Right lobe of liver (tissue), 6 donors: Measurements from ENCODE around the gene ALOX15. TPM values are rescaled to one million over a fixed set of nuclear protein-coding genes. Genes with fewer than 3 reads are reported as not detected.
A peak's percentile ranks its signal among the peaks of the same experiment; 100 is the strongest.
"Not testable (repeated sequence)": the region's sequence is repeated elsewhere in the genome, so short reads cannot be mapped to it uniquely, and the experiment has no call there.

ENCODE experiments used
- ATAC-seq, 4 donors: fragments of 200-7000 bp; cut with Tn5 transposase; one replicate each; pipeline ENCODE4 v1.9.1; 2020; ENCODE audit warnings: mild to moderate bottlenecking in 4 of 4, moderate library complexity in 4 of 4
- DNase-seq, 3 donors: peaks; one replicate each; pipeline ENCODE4 v3.0.0-alpha.2; 2020
- H3K27ac ChIP-seq, 3 donors: fragments of 200-600 bp; one replicate each; pipeline ENCODE4 v1.8.0; 2022
- H3K27me3 ChIP-seq, 2 donors: fragments of 200-600 bp; one replicate each; pipeline ENCODE4 v1.8.0; 2022
- H3K36me3 ChIP-seq, 4 donors: fragments of 200-600 bp; sonication (generic) in 1 of 4; one replicate each; pipeline versions ENCODE4 v1.5.1 to v1.8.0; 2017 to 2022; ENCODE audit warnings: control low read depth in 1 of 4
- H3K4me1 ChIP-seq, 4 donors: fragments of 200-600 bp; sonication (generic) in 1 of 4; one replicate each; pipeline versions ENCODE4 v1.5.1 to v1.8.0; 2017 to 2022; ENCODE audit warnings: control low read depth in 1 of 4
- H3K4me3 ChIP-seq, 3 donors: fragments of 200-600 bp; one replicate each; pipeline ENCODE4 v1.8.0; 2022
- H3K9me3 ChIP-seq, 4 donors: fragments of 200-600 bp; sonication (generic) in 1 of 4; one replicate each; pipeline versions ENCODE4 v1.5.1 to v1.8.0; 2017 to 2022; ENCODE audit warnings: control low read depth in 1 of 4
- CTCF ChIP-seq, 4 donors: fragments of 200-600 bp in 3 of 4; fragments of 450-650 bp in 1 of 4; IDR thresholded peaks; one replicate each; pipeline versions ENCODE4 v1.5.1 to v1.8.0; 2016 to 2022; ENCODE audit warnings: antibody characterized with exemption in 4 of 4, mild to moderate bottlenecking in 2 of 4
- POLR2A ChIP-seq: fragments of 450-650 bp; IDR thresholded peaks from one replicate; pipeline ENCODE4 v1.6.1; 2017; ENCODE audit warnings: antibody characterized with exemption, mild to moderate bottlenecking
- WGBS: methylation state at CpG from one replicate; pipeline ENCODE4 v1.1.6; 2018; ENCODE audit warnings: low coverage, low lambda C conversion rate; ENCODE audit not compliant: insufficient coverage; ENCODE audit errors: missing lambda C conversion rate; 5-methylcytosine and 5-hydroxymethylcytosine counted together
- intact Hi-C, 2 donors: fragments of 100-400 bp; cut with DNase I; formaldehyde crosslinking; loops; one replicate each; pipeline versions ENCODE4 v1.11.2 to v1.14.1; 2022
- total RNA-seq, 6 experiments: library from RNA; depleted of rRNA in 2 of 6; stranded (reverse); fragments of >200 nt in 2 of 6; fragmentation: NEBNext Ultra II Directional in 3 of 6; extraction: Animal tissue kit (Norgen Biotek cat#: 25700) in 3 of 6; gene quantifications; one replicate each; pipeline versions ENCODE4 v1.1.0 to v1.2.4, GENCODE V29; 2016 to 2023
- donor health status: DM: no; HTN: yes; CAD: no.
- donor health status: DM: no; HTN: no; CAD: no.
- donor health status: DM: no; HTN: no; CAD: no.
- donor health status: DM: no; HTN: yes; CAD: no.
- donor health status: DM: no; HTN: yes; CAD: no.

The ALOX15 gene
- total RNA-seq, 6 experiments from 2014 or later, result 0.09 to 0.53 (median 0.28) TPM; not detected in 2

- H3K27ac ChIP-seq, result no peak overlapping the region
- ATAC-seq (peak in 1 of 4 donors; percentile 12), DNase-seq (no peak)
- intact Hi-C loops, result no loop called here
- TF ChIP-seq POLR2A (no peak), CTCF (IDR thresholded peaks at IDR 0.05) (no peak)
- H3K27me3 ChIP-seq, result no peaks in the 10 kb centered on the region
- WGBS, result 24% methylated on average over 10 of the region's 25 CpGs
- no peaks in the 10 kb centered on the region for H3K4me1 ChIP-seq
- H3K4me3 ChIP-seq, result no peak overlapping the region
- H3K9me3 ChIP-seq, result no peaks in the 10 kb centered on the region
- no peaks in the 10 kb centered on the region for H3K36me3 ChIP-seq
Observed at GRCh38 chr17:4599505-4600281, 41.8 kb downstream of the ALOX15 start.

- DNase-seq (no peak), ATAC-seq (peak in 1 of 4 donors; percentile 33)
- Histone ChIP-seq H3K4me3 (no peak overlapping the region), H3K9me3 (no peaks in the 10 kb centered on the region), H3K27ac (no peak overlapping the region), H3K27me3 (no peaks in the 10 kb centered on the region), H3K4me1 (no peaks in the 10 kb centered on the region), H3K36me3 (no peaks in the 10 kb centered on the region)
- no peak for TF ChIP-seq CTCF (IDR thresholded peaks at IDR 0.05)
- TF ChIP-seq POLR2A, result no peak
- intact Hi-C loops, result no loop called here
- WGBS, result 57% methylated on average over 4 of the region's 20 CpGs
Observed at GRCh38 chr17:4598776-4599504, 42.5 kb downstream of the ALOX15 start.

GRCh38 chr17:4597975-4598374 is 43.5 kb downstream of the ALOX15 start:
- H3K4me3 ChIP-seq, result no peak overlapping the region
- no peak for DNase-seq
- no peaks in the 10 kb centered on the region for H3K9me3 ChIP-seq
- WGBS, result no CpG with 5 or more reads among the region's 13 CpGs
- H3K36me3 ChIP-seq, result no peaks in the 10 kb centered on the region
- H3K27me3 ChIP-seq, result no peaks in the 10 kb centered on the region
- H3K4me1 ChIP-seq, result no peaks in the 10 kb centered on the region
- TF ChIP-seq CTCF (IDR thresholded peaks at IDR 0.05) (no peak), POLR2A (no peak)
- no peak overlapping the region for H3K27ac ChIP-seq
- no peak for ATAC-seq
- intact Hi-C loops, result no loop called here

- TF ChIP-seq POLR2A (no peak), CTCF (IDR thresholded peaks at IDR 0.05) (no peak)
- intact Hi-C loops, result no loop called here
- H3K9me3 ChIP-seq, result no peaks in the 10 kb centered on the region
- no peak overlapping the region for H3K4me3 ChIP-seq
- DNase-seq (no peak), ATAC-seq (no peak)
- WGBS, result 80% methylated on average over 6 of the region's 36 CpGs
- H3K36me3 ChIP-seq, result no peaks in the 10 kb centered on the region
- H3K4me1 ChIP-seq, result no peaks in the 10 kb centered on the region
- H3K27me3 ChIP-seq, result no peaks in the 10 kb centered on the region
- no peak overlapping the region for H3K27ac ChIP-seq
Observed at GRCh38 chr17:4596636-4597380, 44.7 kb downstream of the ALOX15 start.

- DNase-seq, H3K27me3 ChIP-seq, H3K27ac ChIP-seq, ATAC-seq, intact Hi-C loops, H3K4me1 ChIP-seq, H3K4me3 ChIP-seq, H3K9me3 ChIP-seq, H3K36me3 ChIP-seq: not testable (repeated sequence)
- 100% methylated on average over 2 of the region's 23 CpGs for WGBS
Observed at GRCh38 chr17:4595685-4596342, 45.7 kb downstream of the ALOX15 start.
